Measurements from ENCODE around the gene SMARCAD1. TPM values are rescaled to one million over a fixed set of nuclear protein-coding genes. Genes with fewer than 3 reads are reported as not detected.

Gene SMARCAD1
- total RNA-seq, 1 experiment from 2014 or later, result 17.0 TPM

DNA sequence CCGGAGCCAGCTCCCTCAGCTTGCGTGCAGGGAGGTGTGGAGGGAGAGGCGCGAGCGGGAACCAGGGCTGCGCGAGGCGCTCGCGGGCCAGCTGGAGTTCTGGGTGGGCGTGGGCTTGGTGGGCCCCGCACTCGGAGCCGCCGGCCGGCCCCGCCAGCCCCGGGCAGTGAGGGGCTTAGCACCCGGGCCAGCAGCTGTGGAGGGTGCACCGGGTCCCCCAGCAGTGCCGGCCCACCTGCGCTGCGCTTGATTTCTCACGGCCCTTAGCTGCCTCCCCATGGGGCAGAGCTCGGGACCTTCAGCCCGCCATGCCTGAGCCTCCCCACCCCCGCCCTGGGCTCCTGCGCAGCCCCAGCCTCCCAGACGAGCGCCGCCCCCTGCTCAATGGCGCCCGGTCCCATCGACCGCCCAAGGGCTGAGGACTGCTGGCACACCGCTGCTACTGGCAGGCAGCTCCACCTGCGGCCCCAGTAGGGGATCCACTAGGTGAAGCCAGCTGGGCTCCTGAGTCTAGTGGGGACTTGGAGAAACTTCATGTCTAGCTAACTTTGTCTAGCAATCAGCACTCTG lies 37.8 kb upstream of the SMARCAD1 start:
- no peaks in the 10 kb centered on the region for H3K4me1 ChIP-seq (ENCODE audit: insufficient read depth, low read length)
- no peaks in the 10 kb centered on the region for H3K79me2 ChIP-seq (ENCODE audit: low read length)
- no peaks in the 10 kb centered on the region for H3K9me3 ChIP-seq (ENCODE audit: low read length)
- CTCF ChIA-PET, result no interaction called here
- no peaks in the 10 kb centered on the region for H3K36me3 ChIP-seq (ENCODE audit: low read depth, low read length)
- H3K4me3 ChIP-seq (ENCODE audit: low read length), result no peak overlapping the region
- no peak overlapping the region for H3K27ac ChIP-seq (ENCODE audit: low read length)
- no peaks in the 10 kb centered on the region for H3K9me2 ChIP-seq (replicated peaks; ENCODE audit: low read length)
- no peak overlapping the region for H3K9ac ChIP-seq (ENCODE audit: low read length)
- no peak for DNase-seq
- no peak overlapping the region for H2AFZ ChIP-seq (ENCODE audit: low read length)
- no TSS peak for BruUV-seq (replicated peaks)
- H3F3A ChIP-seq (ENCODE audit: low read length, unreplicated experiment), result no peaks in the 10 kb centered on the region
- H3K27me3 ChIP-seq (ENCODE audit: low read length), result no peaks in the 10 kb centered on the region
- POLR2A ChIA-PET (ENCODE audit: unreplicated experiment), result no interaction called here
- intact Hi-C loops (cut with micrococcal nuclease), result no loop called here
- no peak overlapping the region for H3K4me2 ChIP-seq (ENCODE audit: low read length)
- no peak for TF ChIP-seq EZH2phosphoT487 (IDR thresholded peaks at IDR 0.05; ENCODE audit: borderline replicate concordance, low read length)
- TF ChIP-seq, protein P1, sequence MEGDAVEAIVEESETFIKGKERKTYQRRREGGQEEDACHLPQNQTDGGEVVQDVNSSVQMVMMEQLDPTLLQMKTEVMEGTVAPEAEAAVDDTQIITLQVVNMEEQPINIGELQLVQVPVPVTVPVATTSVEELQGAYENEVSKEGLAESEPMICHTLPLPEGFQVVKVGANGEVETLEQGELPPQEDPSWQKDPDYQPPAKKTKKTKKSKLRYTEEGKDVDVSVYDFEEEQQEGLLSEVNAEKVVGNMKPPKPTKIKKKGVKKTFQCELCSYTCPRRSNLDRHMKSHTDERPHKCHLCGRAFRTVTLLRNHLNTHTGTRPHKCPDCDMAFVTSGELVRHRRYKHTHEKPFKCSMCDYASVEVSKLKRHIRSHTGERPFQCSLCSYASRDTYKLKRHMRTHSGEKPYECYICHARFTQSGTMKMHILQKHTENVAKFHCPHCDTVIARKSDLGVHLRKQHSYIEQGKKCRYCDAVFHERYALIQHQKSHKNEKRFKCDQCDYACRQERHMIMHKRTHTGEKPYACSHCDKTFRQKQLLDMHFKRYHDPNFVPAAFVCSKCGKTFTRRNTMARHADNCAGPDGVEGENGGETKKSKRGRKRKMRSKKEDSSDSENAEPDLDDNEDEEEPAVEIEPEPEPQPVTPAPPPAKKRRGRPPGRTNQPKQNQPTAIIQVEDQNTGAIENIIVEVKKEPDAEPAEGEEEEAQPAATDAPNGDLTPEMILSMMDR (conservative IDR thresholded peaks at IDR 0.05; ENCODE audit: low read depth, low read length), result no peak
- no peak for TF ChIP-seq EZH2 (IDR thresholded peaks at IDR 0.05; ENCODE audit: low read length, unreplicated experiment)
- H4K20me1 ChIP-seq (ENCODE audit: low read length), result no peaks in the 10 kb centered on the region
- ATAC-seq, result no peak

DNA sequence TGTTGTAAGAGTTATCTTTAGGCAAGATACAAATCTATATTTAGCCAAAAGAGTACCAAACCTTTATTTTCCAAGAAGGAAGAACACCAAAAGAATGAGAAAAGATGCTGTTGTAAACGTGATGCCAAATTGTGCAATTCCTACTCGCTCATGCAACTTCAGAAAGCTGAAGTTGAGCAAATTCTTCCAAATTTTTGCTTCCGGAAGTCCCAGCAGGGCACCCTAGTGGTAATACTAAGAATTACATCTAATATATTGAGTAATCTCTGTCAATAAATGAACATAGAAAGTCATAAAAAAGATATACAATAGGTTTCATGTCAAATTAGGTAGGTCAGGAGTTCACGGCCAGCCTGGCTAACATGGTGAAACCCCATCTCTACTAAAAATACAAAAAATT lies 36.0 kb upstream of the SMARCAD1 start:
- intact Hi-C loops (cut with micrococcal nuclease), result no loop called here
- BruUV-seq (replicated peaks), result no TSS peak
- H3K36me3 ChIP-seq (ENCODE audit: low read depth, low read length), result no peaks in the 10 kb centered on the region
- POLR2A ChIA-PET (ENCODE audit: unreplicated experiment), result no interaction called here
- no peaks in the 10 kb centered on the region for H3K4me1 ChIP-seq (ENCODE audit: insufficient read depth, low read length)
- no peaks in the 10 kb centered on the region for H4K20me1 ChIP-seq (ENCODE audit: low read length)
- peaks cover 8% of the 10 kb centered on the region; the same call in 1 of the 2 replicates for H3K27me3 ChIP-seq (ENCODE audit: low read length)
- CTCF ChIA-PET, result no interaction called here
- ATAC-seq (no peak), DNase-seq (peak; percentile 15)
- no peak overlapping the region for H3K4me3 ChIP-seq (ENCODE audit: low read length)
- H3K79me2 ChIP-seq (ENCODE audit: low read length), result no peaks in the 10 kb centered on the region
- no peak overlapping the region for H3K27ac ChIP-seq (ENCODE audit: low read length)
- TF ChIP-seq, protein P1 (conservative IDR thresholded peaks at IDR 0.05; ENCODE audit: low read depth, low read length), result peak; percentile 62
- TF ChIP-seq EZH2phosphoT487 (IDR thresholded peaks at IDR 0.05; ENCODE audit: borderline replicate concordance, low read length), result no peak
- no peaks in the 10 kb centered on the region for H3F3A ChIP-seq (ENCODE audit: low read length, unreplicated experiment)
- H2AFZ ChIP-seq (ENCODE audit: low read length), result no peak overlapping the region
- no peak overlapping the region for H3K4me2 ChIP-seq (ENCODE audit: low read length)
- no peaks in the 10 kb centered on the region for H3K9me3 ChIP-seq (ENCODE audit: low read length)
- no peaks in the 10 kb centered on the region for H3K9me2 ChIP-seq (replicated peaks; ENCODE audit: low read length)
- H3K9ac ChIP-seq (ENCODE audit: low read length), result no peak overlapping the region

DNA sequence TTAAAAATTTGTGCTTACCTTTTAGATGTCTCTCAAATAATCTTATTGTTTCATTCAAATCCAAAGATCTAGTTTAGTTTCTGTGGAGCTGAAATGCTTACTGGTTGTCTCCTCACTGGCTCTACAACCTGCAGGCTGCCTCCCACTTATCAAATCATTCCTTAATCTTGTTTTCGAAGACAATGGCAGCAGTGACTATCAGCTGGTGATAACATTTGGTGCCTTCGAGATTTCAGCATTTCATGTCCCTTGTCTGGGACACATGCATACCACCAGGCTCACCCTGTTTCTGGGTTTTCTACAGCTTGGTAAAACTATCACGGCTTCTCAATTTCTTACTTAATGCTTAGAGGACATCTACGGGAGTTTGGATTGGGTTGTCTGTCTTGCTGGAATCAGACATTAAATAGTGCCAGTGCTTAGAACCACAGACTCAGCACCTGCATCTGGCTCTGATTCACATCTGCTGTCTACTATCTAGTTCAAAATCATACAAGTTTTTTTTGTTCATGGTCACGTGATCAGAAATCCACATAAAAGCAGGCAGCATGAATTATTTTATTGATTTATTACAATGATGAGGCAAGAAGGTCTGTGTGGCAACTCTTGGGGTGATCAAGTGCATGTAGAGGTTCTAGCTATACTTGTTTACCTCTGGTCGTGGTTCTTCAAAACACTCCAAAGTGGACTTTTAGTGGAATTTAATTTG lies 32.0 kb upstream of the SMARCAD1 start:
- POLR2A ChIA-PET (ENCODE audit: unreplicated experiment), result no interaction called here
- no peak overlapping the region for H3K9ac ChIP-seq (ENCODE audit: low read length)

More for the DNA sequence above, 32.0 kb upstream of the SMARCAD1 start:
- TF ChIP-seq EZH2 (IDR thresholded peaks at IDR 0.05; ENCODE audit: low read length, unreplicated experiment) (no peak), EZH2phosphoT487 (IDR thresholded peaks at IDR 0.05; ENCODE audit: borderline replicate concordance, low read length) (no peak)
- TF ChIP-seq, protein P1 (conservative IDR thresholded peaks at IDR 0.05; ENCODE audit: low read depth, low read length), result no peak
- Histone ChIP-seq H3K36me3 (ENCODE audit: low read depth, low read length) (no peaks in the 10 kb centered on the region), H2AFZ (ENCODE audit: low read length) (no peak overlapping the region), H3K4me3 (ENCODE audit: low read length) (no peak overlapping the region), H3K27ac (ENCODE audit: low read length) (no peak overlapping the region), H4K20me1 (ENCODE audit: low read length) (no peaks in the 10 kb centered on the region), H3F3A (ENCODE audit: low read length, unreplicated experiment) (no peaks in the 10 kb centered on the region), H3K4me2 (ENCODE audit: low read length) (no peak overlapping the region), H3K4me1 (ENCODE audit: insufficient read depth, low read length) (no peaks in the 10 kb centered on the region), H3K27me3 (ENCODE audit: low read length) (peaks cover 13% of the 10 kb centered on the region; the same call in 1 of the 2 replicates), H3K79me2 (ENCODE audit: low read length) (no peaks in the 10 kb centered on the region), H3K9me2 (replicated peaks; ENCODE audit: low read length) (no peaks in the 10 kb centered on the region), H3K9me3 (ENCODE audit: low read length) (no peaks in the 10 kb centered on the region)
- ATAC-seq (no peak), DNase-seq (no peak)
- intact Hi-C loops (cut with micrococcal nuclease), result no loop called here
- CTCF ChIA-PET, result no interaction called here
- no TSS peak for BruUV-seq (replicated peaks)
